Tibial artery (tissue), 4 donors: ENCODE data around the gene SERPINE2.

Source experiments
- DNase-seq, 2 donors: peaks; one replicate each; pipeline ENCODE4 v3.0.0-alpha.2; 2019
- H3K27ac ChIP-seq, 2 donors: fragments of 200-600 bp; sonication (generic) in 1 of 2; 1 replicate in 1 of 2; 2 replicates in 1 of 2; pipeline ENCODE4 v1.5.1; 2018 to 2019; ENCODE audit warnings: mild to moderate bottlenecking in 1 of 2
- H3K27me3 ChIP-seq, 2 donors: fragments of 200-600 bp; sonication (generic) in 1 of 2; one replicate each; pipeline versions ENCODE4 v1.5.1 to v1.6.0; 2016 to 2019
- H3K36me3 ChIP-seq, 3 donors: fragments of 200-600 bp; sonication (generic) in 2 of 3; one replicate each; pipeline ENCODE4 v1.5.1; 2016 to 2019; ENCODE audit warnings: mild to moderate bottlenecking in 2 of 3
- H3K4me1 ChIP-seq, 4 donors: fragments of 200-600 bp; sonication (generic) in 2 of 4; 1 replicate in 3 of 4; 2 replicates in 1 of 4; pipeline ENCODE4 v1.5.1; 2016 to 2019
- H3K4me3 ChIP-seq, 2 donors: fragments of 200-600 bp; sonication (generic) in 1 of 2; 1 replicate in 1 of 2; 2 replicates in 1 of 2; pipeline ENCODE4 v1.5.1; 2018 to 2019; ENCODE audit warnings: mild to moderate bottlenecking in 2 of 2
- H3K9me3 ChIP-seq, 3 donors: fragments of 200-600 bp; sonication (generic) in 1 of 3; one replicate each; pipeline ENCODE4 v1.5.1; 2016 to 2019
- CTCF ChIP-seq, 2 experiments: fragments of 200-600 bp in 1 of 2; fragments of 450-650 bp in 1 of 2; IDR thresholded peaks; one replicate each; pipeline ENCODE4 v1.5.1; 2017 to 2019; ENCODE audit warnings: antibody characterized with exemption in 2 of 2, mild to moderate bottlenecking in 1 of 2, moderate library complexity in 1 of 2
- intact Hi-C: fragments of 100-400 bp; cut with DNase I; formaldehyde crosslinking; loops from one replicate; pipeline ENCODE4 v1.15.0; 2023; ENCODE audit warnings: low total_unique reads

Gene SERPINE2

GRCh38 chr2:224038049-224038829 is 847 bp downstream of the SERPINE2 start:
- intact Hi-C loops, result no loop called here
- DNase-seq, result no peak
- peak overlapping the region; percentile 54 to 66 for H3K4me3 ChIP-seq
- peaks cover 0 to 24% (median 12%) of the 10 kb centered on the region in 4 donors for H3K4me1 ChIP-seq
- H3K27me3 ChIP-seq, result peaks cover 0 to 42% of the 10 kb centered on the region in 2 donors
- H3K27ac ChIP-seq, result peak overlapping the region in 1 of 2 donors; percentile 47
- no peak for TF ChIP-seq CTCF (IDR thresholded peaks at IDR 0.05)
- no peaks in the 10 kb centered on the region for H3K36me3 ChIP-seq
- no peaks in the 10 kb centered on the region for H3K9me3 ChIP-seq

- peaks cover 0 to 24% (median 12%) of the 10 kb centered on the region in 4 donors for H3K4me1 ChIP-seq
- H3K27ac ChIP-seq, result no peak overlapping the region
- intact Hi-C loops, result no loop called here
- TF ChIP-seq CTCF (IDR thresholded peaks at IDR 0.05), result no peak
- H3K36me3 ChIP-seq, result no peaks in the 10 kb centered on the region
- H3K4me3 ChIP-seq, result no peak overlapping the region
- DNase-seq, result no peak
- H3K27me3 ChIP-seq, result peaks cover 0 to 42% of the 10 kb centered on the region in 2 donors
- H3K9me3 ChIP-seq, result no peaks in the 10 kb centered on the region
These were observed 2.2 kb downstream of the SERPINE2 start for GRCh38 chr2:224036731-224037361.

GRCh38 chr2:224034017-224034416 is 5.1 kb downstream of the SERPINE2 start:
- no peaks in the 10 kb centered on the region for H3K36me3 ChIP-seq
- intact Hi-C loops, result no loop called here
- H3K4me3 ChIP-seq, result no peak overlapping the region
- peaks cover 0 to 13% (median 6%) of the 10 kb centered on the region in 4 donors for H3K4me1 ChIP-seq
- no peak overlapping the region for H3K27ac ChIP-seq
- no peaks in the 10 kb centered on the region for H3K9me3 ChIP-seq
- TF ChIP-seq CTCF (IDR thresholded peaks at IDR 0.05), result no peak
- DNase-seq, result no peak
- H3K27me3 ChIP-seq, result peaks cover 0 to 40% of the 10 kb centered on the region in 2 donors

GRCh38 chr2:224033601-224034000 is 5.5 kb downstream of the SERPINE2 start:
- no peak for DNase-seq
- Histone ChIP-seq H3K4me3 (no peak overlapping the region), H3K27ac (no peak overlapping the region), H3K27me3 (peaks cover 0 to 36% of the 10 kb centered on the region in 2 donors), H3K36me3 (no peaks in the 10 kb centered on the region), H3K9me3 (no peaks in the 10 kb centered on the region), H3K4me1 (peaks cover 0 to 9% (median 4%) of the 10 kb centered on the region in 4 donors)
- intact Hi-C loops, result no loop called here
- TF ChIP-seq CTCF (IDR thresholded peaks at IDR 0.05), result no peak

GRCh38 chr2:224032283-224032682 is 6.8 kb downstream of the SERPINE2 start:
- H3K4me1 ChIP-seq, result no peaks in the 10 kb centered on the region
- intact Hi-C loops, result no loop called here
- H3K4me3 ChIP-seq, result no peak overlapping the region
- no peak overlapping the region for H3K27ac ChIP-seq
- peaks cover 0 to 24% of the 10 kb centered on the region in 2 donors for H3K27me3 ChIP-seq
- no peak for DNase-seq
- H3K9me3 ChIP-seq, result no peaks in the 10 kb centered on the region
- no peaks in the 10 kb centered on the region for H3K36me3 ChIP-seq
- TF ChIP-seq CTCF (IDR thresholded peaks at IDR 0.05), result no peak
